Stimulated activated naive CD8-positive, alpha-beta T cell treated with anti-CD3 and anti-CD28 coated beads, Interleukin-15, amount 100 ng/mL, for 72 hours (primary cell): ENCODE data around the gene PPA1.
"Not testable (repeated sequence)": the region's sequence is repeated elsewhere in the genome, so short reads cannot be mapped to it uniquely, and the experiment has no call there.

Experiments used
- ATAC-seq: fragments of 150-1000 bp; cut with Tn5 transposase; 2 replicates; pipeline ENCODE4 v1.10.0; 2021; ENCODE audit warnings: mild to moderate bottlenecking, moderate library complexity
- DNase-seq, 2 donors: peaks; one replicate each; pipeline ENCODE4 v3.0.0; 2021 to 2022
- H3K27ac Mint-ChIP-seq, 2 donors: one replicate each; pipeline ENCODE4 v1.8.0; 2022; ENCODE audit warnings: mild to moderate bottlenecking in 2 of 2, mixed read lengths in 2 of 2, moderate library complexity in 2 of 2
- H3K27me3 Mint-ChIP-seq: one replicate; pipeline ENCODE4 v1.8.0; 2022; ENCODE audit warnings: mixed read lengths
- H3K4me1 Mint-ChIP-seq: one replicate; pipeline ENCODE4 v1.8.0; 2022; ENCODE audit warnings: mild to moderate bottlenecking, mixed read lengths
- H3K4me3 Mint-ChIP-seq, 2 donors: one replicate each; pipeline ENCODE4 v1.8.0; 2022; ENCODE audit warnings: mild to moderate bottlenecking in 2 of 2, mixed read lengths in 2 of 2, moderate library complexity in 1 of 2
- H3K9me3 Mint-ChIP-seq, 2 donors: one replicate each; pipeline ENCODE4 v1.8.0; 2022; ENCODE audit warnings: mixed read lengths in 2 of 2

Gene PPA1

DNA sequence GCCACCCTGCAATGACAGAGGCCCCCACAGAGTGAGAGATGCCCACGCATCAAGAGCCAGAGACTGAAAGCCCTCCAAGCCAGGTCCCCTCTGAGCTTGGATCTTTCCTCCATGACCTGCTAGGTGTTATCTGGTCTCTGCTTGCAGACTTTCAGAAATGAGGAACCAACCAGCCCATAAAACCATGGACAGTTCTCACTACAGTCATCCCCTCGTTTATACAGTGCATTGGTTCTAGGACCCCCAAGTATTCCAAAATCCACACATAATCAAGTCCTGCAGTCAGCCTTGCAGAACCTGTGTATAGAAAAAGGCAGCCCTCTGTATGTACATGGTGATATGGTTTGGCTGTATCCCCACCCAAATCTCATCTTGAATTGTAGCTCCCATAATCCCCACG, 27.5 kb upstream of the PPA1 start:
- no peak for ATAC-seq
- no peak for DNase-seq
- H3K27ac Mint-ChIP-seq: no peak overlapping the region
- peaks cover 11 to 15% of the 10 kb centered on the region in 2 donors for H3K9me3 Mint-ChIP-seq
- H3K4me1 Mint-ChIP-seq: peaks cover 3% of the 10 kb centered on the region
- no peak overlapping the region for H3K4me3 Mint-ChIP-seq
- peaks cover 35% of the 10 kb centered on the region for H3K27me3 Mint-ChIP-seq

- H3K4me3 Mint-ChIP-seq: no peak overlapping the region
- ATAC-seq (no peak), DNase-seq (no peak)
- H3K27ac Mint-ChIP-seq: no peak overlapping the region
- H3K4me1 Mint-ChIP-seq: peaks cover 8% of the 10 kb centered on the region
- H3K27me3 Mint-ChIP-seq: peaks cover 39% of the 10 kb centered on the region
- H3K9me3 Mint-ChIP-seq: peaks cover 11 to 15% of the 10 kb centered on the region in 2 donors
These were observed 27.0 kb upstream of the PPA1 start for GRCh38 chr10:70260259-70260658.

DNA sequence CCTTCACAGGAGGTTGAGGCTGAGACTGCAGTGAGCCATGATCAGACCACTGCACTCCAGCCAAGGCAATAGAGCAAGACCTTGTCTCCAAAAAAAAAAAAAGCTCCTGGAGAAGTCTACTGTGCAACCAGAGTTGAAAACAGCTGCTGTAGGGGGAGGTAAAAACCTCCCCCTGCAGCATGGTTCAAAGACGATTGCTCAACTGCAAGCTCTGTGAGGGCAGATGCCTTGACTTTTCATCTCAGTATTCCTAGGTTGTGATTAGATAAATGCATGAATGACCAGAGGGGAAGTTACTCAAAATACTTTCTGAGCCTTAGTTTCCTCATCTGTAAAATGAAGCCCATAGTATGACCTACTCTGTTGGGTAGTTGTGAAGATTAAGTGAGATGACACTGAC, 25.0 kb upstream of the PPA1 start:
- H3K27ac Mint-ChIP-seq: no peak overlapping the region
- ATAC-seq (no peak), DNase-seq (no peak)
- peaks cover 10% of the 10 kb centered on the region for H3K4me1 Mint-ChIP-seq
- H3K9me3 Mint-ChIP-seq: peaks cover 11 to 15% of the 10 kb centered on the region in 2 donors
- peaks cover 57% of the 10 kb centered on the region for H3K27me3 Mint-ChIP-seq
- no peak overlapping the region for H3K4me3 Mint-ChIP-seq

DNA sequence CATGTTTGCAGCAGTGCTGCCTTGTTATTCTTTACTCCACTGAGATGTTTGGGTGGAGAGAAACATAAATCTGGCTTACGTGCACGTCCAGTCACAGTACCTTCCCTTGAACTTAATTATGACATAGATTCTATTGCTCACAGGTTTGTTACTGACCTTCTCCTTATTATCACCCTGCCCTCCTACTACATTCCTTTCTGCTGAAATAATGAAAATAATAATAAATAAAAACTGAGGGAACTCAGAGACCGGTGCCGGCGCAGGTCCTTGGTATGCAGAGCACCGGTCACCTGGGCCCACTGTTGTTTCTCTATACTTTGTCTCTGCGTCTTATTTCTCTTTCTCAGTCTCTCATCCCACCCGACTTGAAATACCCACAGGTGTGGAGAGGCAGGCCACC, 24.6 kb upstream of the PPA1 start:
- DNase-seq, H3K27ac Mint-ChIP-seq, H3K4me3 Mint-ChIP-seq, ATAC-seq, H3K4me1 Mint-ChIP-seq: not testable (repeated sequence)
- Mint-ChIP-seq H3K27me3 (peaks cover 61% of the 10 kb centered on the region), H3K9me3 (peaks cover 11 to 15% of the 10 kb centered on the region in 2 donors)

DNA sequence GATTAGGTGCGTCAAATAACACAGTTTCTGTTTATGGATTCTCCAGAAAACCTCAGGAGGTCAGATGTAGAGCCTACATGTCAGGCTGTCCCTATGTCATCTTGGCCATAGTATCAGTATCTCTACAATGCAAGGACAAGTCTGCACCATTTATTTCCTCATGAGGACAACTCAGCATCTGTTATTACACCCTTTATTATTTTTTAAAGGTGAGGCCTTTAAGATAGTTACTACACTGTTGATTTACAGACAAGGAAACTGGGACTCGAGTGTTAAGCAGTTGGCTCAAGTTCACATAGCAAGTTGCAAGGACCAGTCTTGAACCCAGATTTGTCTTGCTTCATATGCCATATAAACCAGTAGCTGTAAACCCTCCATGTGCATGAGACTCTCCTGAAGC, 23.2 kb upstream of the PPA1 start:
- peaks cover 64% of the 10 kb centered on the region for H3K27me3 Mint-ChIP-seq
- H3K4me1 Mint-ChIP-seq: peaks cover 10% of the 10 kb centered on the region
- H3K9me3 Mint-ChIP-seq: peaks cover 6 to 7% of the 10 kb centered on the region in 2 donors
- DNase-seq (no peak), ATAC-seq (no peak)
- no peak overlapping the region for H3K4me3 Mint-ChIP-seq
- H3K27ac Mint-ChIP-seq: no peak overlapping the region

- DNase-seq (peak in 1 of 2 donors; percentile 17), ATAC-seq (peak; percentile 68)
- Mint-ChIP-seq H3K4me3 (peak overlapping the region; percentile 74 to 82), H3K27ac (no peak overlapping the region), H3K9me3 (no peaks in the 10 kb centered on the region), H3K4me1 (peaks cover 10% of the 10 kb centered on the region), H3K27me3 (peaks cover 64% of the 10 kb centered on the region)
These were observed 22.4 kb upstream of the PPA1 start for GRCh38 chr10:70255329-70256299.

DNA sequence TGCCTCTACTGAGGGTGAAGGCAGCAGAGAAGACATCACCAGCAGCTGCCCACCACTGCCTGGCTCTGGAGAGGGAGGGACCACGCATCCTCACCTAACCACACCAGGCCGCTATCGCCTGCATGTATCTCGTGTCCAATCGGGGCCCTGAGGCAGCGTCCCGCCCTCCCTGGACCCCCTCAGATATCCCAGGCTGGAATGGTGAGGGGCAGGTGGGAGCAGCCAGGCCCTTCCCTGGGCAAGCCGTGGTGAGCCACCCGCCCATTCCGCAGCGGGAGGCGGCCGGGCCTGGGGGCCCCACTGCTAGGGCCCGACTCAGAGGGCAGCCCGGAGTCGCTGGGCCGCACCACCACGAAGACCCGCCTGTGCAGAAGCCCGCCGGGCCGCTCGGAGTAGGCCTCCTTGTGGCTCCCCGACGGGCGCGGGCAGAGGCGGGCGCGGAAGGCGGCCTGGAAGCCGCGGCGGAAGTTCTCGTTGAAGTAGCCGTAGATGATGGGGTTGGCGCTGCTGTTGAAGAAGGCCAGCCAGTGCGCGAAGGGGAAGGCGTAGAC, 21.6 kb upstream of the PPA1 start:
- peak; percentile 46 for ATAC-seq
- H3K27ac Mint-ChIP-seq: no peak overlapping the region
- DNase-seq: peak in 1 of 2 donors; percentile 10
- H3K4me1 Mint-ChIP-seq: peaks cover 10% of the 10 kb centered on the region
- peaks cover 64% of the 10 kb centered on the region for H3K27me3 Mint-ChIP-seq
- H3K9me3 Mint-ChIP-seq: no peaks in the 10 kb centered on the region
- peak overlapping the region; percentile 74 to 82 for H3K4me3 Mint-ChIP-seq

DNA sequence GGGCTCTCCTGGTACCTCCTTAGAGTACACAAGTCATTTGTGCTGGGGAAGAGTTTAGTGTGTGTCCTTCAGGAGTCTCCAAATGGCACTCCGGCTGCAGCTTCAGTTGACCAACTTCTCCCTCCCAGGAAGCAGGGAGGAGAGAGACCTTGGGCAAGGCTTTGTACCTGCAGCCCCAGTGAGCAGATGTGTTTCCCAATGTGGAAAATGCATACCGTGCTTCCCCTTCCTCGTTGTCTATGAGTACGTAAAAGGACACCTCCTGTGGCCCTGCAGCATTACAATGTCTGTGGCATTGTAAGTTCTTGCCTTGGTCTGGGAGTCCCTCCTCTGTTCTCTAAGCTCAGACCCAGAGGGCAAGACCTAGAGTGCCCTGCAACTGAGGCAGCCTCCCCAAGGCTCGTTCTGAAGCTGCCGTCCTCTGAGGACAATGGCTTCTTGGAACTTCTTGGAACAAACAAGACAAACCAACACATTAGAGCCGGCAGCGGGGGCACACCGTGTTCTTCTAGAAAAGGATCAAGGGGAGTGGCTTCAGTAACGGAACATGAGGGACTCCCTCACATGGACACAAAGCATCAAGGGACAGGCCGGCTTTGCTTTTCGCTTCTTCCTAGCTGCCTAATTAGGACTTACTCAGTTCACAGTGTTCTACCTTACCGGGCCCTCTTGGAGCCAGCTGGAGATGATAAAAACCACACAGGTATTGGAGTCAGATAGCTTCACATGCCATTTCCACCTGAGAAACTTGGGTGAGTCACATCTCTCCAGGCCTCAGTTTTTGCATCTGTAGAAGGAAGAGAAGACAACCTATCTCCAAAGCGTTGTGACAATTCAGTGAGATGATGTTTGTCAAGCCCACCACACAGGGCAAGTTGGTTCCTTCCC, 20.9 kb upstream of the PPA1 start:
- ATAC-seq: no peak

DNA sequence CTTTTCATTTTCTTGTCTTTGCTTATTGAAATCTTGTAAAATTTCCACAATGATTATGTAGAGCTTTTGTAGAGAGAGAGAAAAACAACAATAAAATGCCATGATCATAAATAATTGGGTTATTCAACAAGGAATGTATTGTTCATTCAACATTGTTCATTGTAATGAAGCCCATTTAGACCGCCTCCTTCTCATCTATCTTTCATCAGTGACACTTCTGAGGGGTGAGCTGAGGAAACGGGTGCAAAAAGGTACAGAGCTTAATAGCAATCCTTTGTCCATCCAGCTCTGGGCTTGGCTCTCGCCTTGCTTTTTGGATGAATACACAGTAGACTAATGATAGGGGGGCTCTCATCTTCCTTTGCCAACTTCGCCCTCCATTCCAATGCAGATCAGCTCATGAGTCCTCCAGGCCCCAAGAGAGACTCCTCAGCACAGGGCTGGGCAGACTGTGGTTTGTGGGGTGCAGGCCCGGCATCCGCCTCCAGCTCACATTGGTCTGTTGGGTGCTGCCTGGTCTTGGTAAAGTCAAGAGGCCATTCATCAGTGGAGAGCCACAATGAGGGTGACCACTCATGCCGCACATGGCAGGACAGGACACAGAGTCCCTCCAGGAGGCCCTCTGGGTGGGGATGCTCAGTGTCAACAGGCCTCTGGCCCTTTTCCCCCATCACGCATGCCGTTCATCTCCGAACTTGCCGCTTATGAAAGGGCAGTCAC, 17.9 kb upstream of the PPA1 start:
- no peak overlapping the region for H3K4me3 Mint-ChIP-seq
- peaks cover 10% of the 10 kb centered on the region for H3K4me1 Mint-ChIP-seq
- DNase-seq (no peak), ATAC-seq (no peak)
- H3K27me3 Mint-ChIP-seq: peaks cover 47% of the 10 kb centered on the region
- H3K27ac Mint-ChIP-seq: no peak overlapping the region
- no peaks in the 10 kb centered on the region for H3K9me3 Mint-ChIP-seq

More for the DNA sequence above, 20.9 kb upstream of the PPA1 start:
- H3K9me3 Mint-ChIP-seq: no peaks in the 10 kb centered on the region
- DNase-seq: no peak
- peaks cover 10% of the 10 kb centered on the region for H3K4me1 Mint-ChIP-seq
- peaks cover 62% of the 10 kb centered on the region for H3K27me3 Mint-ChIP-seq
- H3K4me3 Mint-ChIP-seq: peak overlapping the region in 1 of 2 donors; percentile 21
- no peak overlapping the region for H3K27ac Mint-ChIP-seq

- Mint-ChIP-seq H3K4me3 (no peak overlapping the region), H3K27me3 (peaks cover 15% of the 10 kb centered on the region), H3K27ac (no peak overlapping the region), H3K9me3 (no peaks in the 10 kb centered on the region), H3K4me1 (no peaks in the 10 kb centered on the region)
- no peak for DNase-seq
- ATAC-seq: no peak
These were observed 14.1 kb upstream of the PPA1 start for GRCh38 chr10:70247360-70247759.

- H3K4me1 Mint-ChIP-seq: no peaks in the 10 kb centered on the region
- no peak for ATAC-seq
- H3K4me3 Mint-ChIP-seq: no peak overlapping the region
- H3K27ac Mint-ChIP-seq: no peak overlapping the region
- no peak for DNase-seq
- no peaks in the 10 kb centered on the region for H3K9me3 Mint-ChIP-seq
- H3K27me3 Mint-ChIP-seq: no peaks in the 10 kb centered on the region
These were observed 7.9 kb upstream of the PPA1 start for GRCh38 chr10:70241081-70241480.

GRCh38 chr10:70239986-70240385, 6.8 kb upstream of the PPA1 start:
- not testable (repeated sequence) for H3K27ac Mint-ChIP-seq, ATAC-seq

GRCh38 chr10:70239077-70239976, 6.1 kb upstream of the PPA1 start:
- not testable (repeated sequence) for H3K9me3 Mint-ChIP-seq, DNase-seq, H3K4me3 Mint-ChIP-seq, ATAC-seq, H3K4me1 Mint-ChIP-seq, H3K27me3 Mint-ChIP-seq, H3K27ac Mint-ChIP-seq

More at GRCh38 chr10:70239986-70240385, 6.8 kb upstream of the PPA1 start:
- not testable (repeated sequence) for H3K9me3 Mint-ChIP-seq, H3K27me3 Mint-ChIP-seq, H3K4me3 Mint-ChIP-seq, DNase-seq, H3K4me1 Mint-ChIP-seq

DNA sequence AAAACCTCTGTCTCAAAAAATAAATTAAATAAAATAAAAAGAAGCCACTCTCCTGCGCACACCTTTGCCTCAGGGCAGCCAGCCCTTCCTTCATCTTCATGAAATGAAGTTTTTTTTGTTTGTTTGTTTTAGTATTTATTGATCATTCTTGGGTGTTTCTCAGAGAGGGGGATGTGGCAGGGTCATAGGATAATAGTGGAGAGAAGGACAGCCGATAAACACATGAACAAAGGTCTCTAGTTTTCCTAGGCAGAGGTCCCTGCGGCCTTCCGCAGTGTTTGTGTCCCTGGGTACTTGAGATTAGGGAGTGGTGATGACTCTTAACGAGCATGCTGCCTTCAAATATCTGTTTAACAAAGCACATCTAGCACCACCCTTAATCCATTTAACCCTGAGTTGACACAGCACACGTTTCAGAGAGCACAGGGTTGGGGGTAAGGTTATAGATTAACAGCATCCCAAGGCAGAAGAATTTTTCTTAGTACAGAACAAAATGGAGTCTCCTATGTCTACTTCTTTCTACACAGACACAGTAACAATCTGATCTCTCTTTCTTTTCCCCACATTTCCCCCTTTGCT, 4.8 kb upstream of the PPA1 start:
- H3K27ac Mint-ChIP-seq, ATAC-seq, H3K4me1 Mint-ChIP-seq, DNase-seq, H3K9me3 Mint-ChIP-seq, H3K27me3 Mint-ChIP-seq, H3K4me3 Mint-ChIP-seq: not testable (repeated sequence)
